Measurements from ENCODE around the gene DOCK3.

Gene DOCK3

DNA sequence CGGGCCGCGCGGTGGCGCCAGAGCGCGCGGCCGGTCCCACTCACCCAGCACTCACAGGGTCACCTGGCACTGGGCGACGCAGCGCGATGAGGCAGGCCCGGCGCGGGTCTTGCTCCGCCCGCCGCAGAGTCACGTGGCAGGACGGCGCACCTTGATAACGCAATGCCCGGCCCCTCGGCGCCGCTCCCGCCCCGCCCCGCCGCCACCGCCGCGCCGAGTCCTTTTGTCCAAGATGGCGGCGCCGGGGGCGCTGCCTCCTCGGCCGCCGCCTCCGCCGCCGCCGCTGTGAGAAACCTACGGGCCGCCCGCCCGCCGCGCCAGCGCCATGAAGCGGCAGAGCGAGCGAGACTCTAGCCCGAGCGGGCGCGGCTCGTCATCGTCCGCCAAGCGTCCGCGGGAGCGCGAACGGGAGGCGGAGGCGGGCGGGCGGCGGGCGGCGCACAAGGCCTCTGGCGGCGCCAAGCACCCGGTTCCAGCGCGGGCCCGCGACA lies 716.4 kb downstream of the DOCK3 start, which contains the start of gene RBM15B:
Gene RBM15B (plus strand): TSS at position 211 of the 491 bp plus-strand sequence. CDS start 115 bp downstream, at position 326.
- Histone ChIP-seq H3K27ac (ENCODE audit: low read length) (no peak within 1 kb of the TSS), H3K4me3 (ENCODE audit: low read depth in 1 of 2, low read length in 2 of 2) (peak within 1 kb of the TSS; percentile 45 to 68), H3K27me3 (ENCODE audit: low read depth, low read length) (no peaks in the 10 kb centered on the region), H3K36me3 (ENCODE audit: control insufficient read depth in 1 of 2, insufficient read depth in 2 of 2, low read length in 2 of 2) (peaks cover 48 to 58% of the 10 kb centered on the region in 2 donors), H3K4me1 (ENCODE audit: control insufficient read depth in 1 of 2, insufficient read depth in 2 of 2, low read length in 2 of 2) (peaks cover 28 to 63% of the 10 kb centered on the region in 2 donors), H3K9me3 (ENCODE audit: control insufficient read depth in 1 of 2, low read length in 2 of 2) (no peaks in the 10 kb centered on the region)

GRCh38 chr3:51391566-51392354 lies 717.0 kb downstream of the DOCK3 start:
- Histone ChIP-seq H3K27me3 (ENCODE audit: low read depth, low read length) (no peaks in the 10 kb centered on the region), H3K36me3 (ENCODE audit: control insufficient read depth in 1 of 2, insufficient read depth in 2 of 2, low read length in 2 of 2) (peaks cover 54 to 64% of the 10 kb centered on the region in 2 donors), H3K4me1 (ENCODE audit: control insufficient read depth in 1 of 2, insufficient read depth in 2 of 2, low read length in 2 of 2) (peaks cover 23 to 57% of the 10 kb centered on the region in 2 donors), H3K27ac (ENCODE audit: low read length) (no peak overlapping the region), H3K4me3 (ENCODE audit: low read depth in 1 of 2, low read length in 2 of 2) (peak overlapping the region; percentile 45 to 68), H3K9me3 (ENCODE audit: control insufficient read depth in 1 of 2, low read length in 2 of 2) (no peaks in the 10 kb centered on the region)

GRCh38 chr3:51392355-51393133 lies 717.8 kb downstream of the DOCK3 start:
- no peak overlapping the region for H3K27ac ChIP-seq (ENCODE audit: low read length)
- H3K4me3 ChIP-seq (ENCODE audit: low read depth in 1 of 2, low read length in 2 of 2) = peak overlapping the region; percentile 45 to 68
- H3K36me3 ChIP-seq (ENCODE audit: control insufficient read depth in 1 of 2, insufficient read depth in 2 of 2, low read length in 2 of 2) = peaks cover 56 to 69% of the 10 kb centered on the region in 2 donors
- no peaks in the 10 kb centered on the region for H3K27me3 ChIP-seq (ENCODE audit: low read depth, low read length)
- no peaks in the 10 kb centered on the region for H3K9me3 ChIP-seq (ENCODE audit: control insufficient read depth in 1 of 2, low read length in 2 of 2)
- peaks cover 21 to 53% of the 10 kb centered on the region in 2 donors for H3K4me1 ChIP-seq (ENCODE audit: control insufficient read depth in 1 of 2, insufficient read depth in 2 of 2, low read length in 2 of 2)

GRCh38 chr3:51393134-51393495 lies 718.4 kb downstream of the DOCK3 start:
- peaks cover 15 to 48% of the 10 kb centered on the region in 2 donors for H3K4me1 ChIP-seq (ENCODE audit: control insufficient read depth in 1 of 2, insufficient read depth in 2 of 2, low read length in 2 of 2)
- no peak overlapping the region for H3K27ac ChIP-seq (ENCODE audit: low read length)
- H3K27me3 ChIP-seq (ENCODE audit: low read depth, low read length) = no peaks in the 10 kb centered on the region
- peaks cover 51 to 63% of the 10 kb centered on the region in 2 donors for H3K36me3 ChIP-seq (ENCODE audit: control insufficient read depth in 1 of 2, insufficient read depth in 2 of 2, low read length in 2 of 2)
- H3K4me3 ChIP-seq (ENCODE audit: low read depth in 1 of 2, low read length in 2 of 2) = peak overlapping the region in 1 of 2 donors; percentile 68
- no peaks in the 10 kb centered on the region for H3K9me3 ChIP-seq (ENCODE audit: control insufficient read depth in 1 of 2, low read length in 2 of 2)

DNA sequence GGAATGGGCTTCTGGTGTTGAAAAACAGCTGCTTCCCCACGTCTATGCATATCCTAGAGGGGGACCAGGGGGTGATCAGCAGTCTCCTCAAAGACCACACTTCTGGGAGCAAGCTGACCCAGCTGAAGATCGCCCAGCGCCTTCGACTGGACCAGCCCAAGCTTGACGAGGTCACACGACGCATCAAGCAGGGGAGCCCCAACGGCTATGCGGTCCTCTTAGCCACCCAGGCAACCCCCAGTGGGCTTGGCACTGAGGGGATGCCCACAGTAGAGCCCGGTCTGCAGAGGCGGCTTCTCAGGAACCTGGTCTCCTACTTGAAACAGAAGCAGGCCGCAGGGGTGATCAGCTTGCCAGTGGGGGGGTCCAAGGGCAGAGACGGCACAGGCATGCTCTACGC lies 718.8 kb downstream of the DOCK3 start:
- Histone ChIP-seq H3K36me3 (ENCODE audit: control insufficient read depth in 1 of 2, insufficient read depth in 2 of 2, low read length in 2 of 2) (peaks cover 47 to 62% of the 10 kb centered on the region in 2 donors), H3K4me1 (ENCODE audit: control insufficient read depth in 1 of 2, insufficient read depth in 2 of 2, low read length in 2 of 2) (peaks cover 12 to 48% of the 10 kb centered on the region in 2 donors), H3K9me3 (ENCODE audit: control insufficient read depth in 1 of 2, low read length in 2 of 2) (no peaks in the 10 kb centered on the region), H3K4me3 (ENCODE audit: low read depth in 1 of 2, low read length in 2 of 2) (peak overlapping the region in 1 of 2 donors; percentile 68), H3K27ac (ENCODE audit: low read length) (no peak overlapping the region), H3K27me3 (ENCODE audit: low read depth, low read length) (no peaks in the 10 kb centered on the region)

GRCh38 chr3:51394541-51394940 lies 719.8 kb downstream of the DOCK3 start:
- Histone ChIP-seq H3K27me3 (ENCODE audit: low read depth, low read length) (no peaks in the 10 kb centered on the region), H3K36me3 (ENCODE audit: control insufficient read depth in 1 of 2, insufficient read depth in 2 of 2, low read length in 2 of 2) (peaks cover 39 to 64% of the 10 kb centered on the region in 2 donors), H3K27ac (ENCODE audit: low read length) (no peak overlapping the region), H3K4me1 (ENCODE audit: control insufficient read depth in 1 of 2, insufficient read depth in 2 of 2, low read length in 2 of 2) (peaks cover 11 to 48% of the 10 kb centered on the region in 2 donors), H3K4me3 (ENCODE audit: low read depth in 1 of 2, low read length in 2 of 2) (no peak overlapping the region), H3K9me3 (ENCODE audit: control insufficient read depth in 1 of 2, low read length in 2 of 2) (no peaks in the 10 kb centered on the region)

DNA sequence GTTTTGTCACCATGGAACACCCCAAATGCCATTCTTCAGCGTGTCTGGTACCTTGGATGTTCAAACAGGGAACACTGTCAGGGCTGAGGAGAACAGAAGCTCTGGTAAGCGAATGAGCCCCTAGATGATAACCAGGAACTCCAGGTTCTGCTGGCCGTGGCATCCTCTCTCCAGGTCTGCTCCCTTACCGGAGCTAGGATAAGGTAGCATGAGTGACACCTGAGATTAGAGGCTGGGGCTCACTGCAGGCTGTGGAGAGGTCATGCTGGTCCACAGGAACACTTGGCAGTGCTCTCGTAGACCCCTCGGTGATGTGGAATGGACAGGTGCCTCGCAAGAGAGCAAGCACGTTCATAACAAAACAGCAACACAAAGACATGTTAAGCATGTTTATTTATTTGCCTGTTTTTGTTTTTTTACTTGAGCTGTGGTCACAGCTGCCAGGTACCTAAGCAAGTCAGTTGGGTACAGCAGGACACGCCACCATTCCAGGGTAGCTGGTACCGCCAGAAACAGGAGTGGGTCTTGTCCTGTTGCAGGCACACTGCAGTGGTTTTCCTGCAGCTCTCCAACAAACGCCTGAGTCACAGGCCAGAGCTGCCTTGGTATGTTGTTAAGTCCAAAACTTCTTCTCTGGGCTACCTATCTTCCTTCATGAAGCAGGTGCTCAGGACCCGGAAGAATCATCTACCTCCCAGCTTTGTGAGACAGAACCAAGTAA lies 720.9 kb downstream of the DOCK3 start:
- H3K27me3 ChIP-seq (ENCODE audit: low read depth, low read length) = no peaks in the 10 kb centered on the region
- no peak overlapping the region for H3K4me3 ChIP-seq (ENCODE audit: low read depth in 1 of 2, low read length in 2 of 2)
- H3K4me1 ChIP-seq (ENCODE audit: control insufficient read depth in 1 of 2, insufficient read depth in 2 of 2, low read length in 2 of 2) = peaks cover 11 to 40% of the 10 kb centered on the region in 2 donors
- no peaks in the 10 kb centered on the region for H3K9me3 ChIP-seq (ENCODE audit: control insufficient read depth in 1 of 2, low read length in 2 of 2)
- peaks cover 47 to 68% of the 10 kb centered on the region in 2 donors for H3K36me3 ChIP-seq (ENCODE audit: control insufficient read depth in 1 of 2, insufficient read depth in 2 of 2, low read length in 2 of 2)
- no peak overlapping the region for H3K27ac ChIP-seq (ENCODE audit: low read length)

- Histone ChIP-seq H3K36me3 (ENCODE audit: control insufficient read depth in 1 of 2, insufficient read depth in 2 of 2, low read length in 2 of 2) (peaks cover 49 to 72% of the 10 kb centered on the region in 2 donors), H3K4me3 (ENCODE audit: low read depth in 1 of 2, low read length in 2 of 2) (no peak overlapping the region), H3K4me1 (ENCODE audit: control insufficient read depth in 1 of 2, insufficient read depth in 2 of 2, low read length in 2 of 2) (peaks cover 11 to 39% of the 10 kb centered on the region in 2 donors), H3K9me3 (ENCODE audit: control insufficient read depth in 1 of 2, low read length in 2 of 2) (no peaks in the 10 kb centered on the region), H3K27ac (ENCODE audit: low read length) (no peak overlapping the region), H3K27me3 (ENCODE audit: low read depth, low read length) (no peaks in the 10 kb centered on the region)
Measured at GRCh38 chr3:51396401-51396800, 721.7 kb downstream of the DOCK3 start.

- Histone ChIP-seq H3K27ac (ENCODE audit: low read length) (no peak overlapping the region), H3K36me3 (ENCODE audit: control insufficient read depth in 1 of 2, insufficient read depth in 2 of 2, low read length in 2 of 2) (peaks cover 57 to 74% of the 10 kb centered on the region in 2 donors), H3K4me1 (ENCODE audit: control insufficient read depth in 1 of 2, insufficient read depth in 2 of 2, low read length in 2 of 2) (peaks cover 9 to 32% of the 10 kb centered on the region in 2 donors), H3K27me3 (ENCODE audit: low read depth, low read length) (no peaks in the 10 kb centered on the region), H3K4me3 (ENCODE audit: low read depth in 1 of 2, low read length in 2 of 2) (no peak overlapping the region), H3K9me3 (ENCODE audit: control insufficient read depth in 1 of 2, low read length in 2 of 2) (no peaks in the 10 kb centered on the region)
Measured at GRCh38 chr3:51397392-51397791, 722.7 kb downstream of the DOCK3 start.

DNA sequence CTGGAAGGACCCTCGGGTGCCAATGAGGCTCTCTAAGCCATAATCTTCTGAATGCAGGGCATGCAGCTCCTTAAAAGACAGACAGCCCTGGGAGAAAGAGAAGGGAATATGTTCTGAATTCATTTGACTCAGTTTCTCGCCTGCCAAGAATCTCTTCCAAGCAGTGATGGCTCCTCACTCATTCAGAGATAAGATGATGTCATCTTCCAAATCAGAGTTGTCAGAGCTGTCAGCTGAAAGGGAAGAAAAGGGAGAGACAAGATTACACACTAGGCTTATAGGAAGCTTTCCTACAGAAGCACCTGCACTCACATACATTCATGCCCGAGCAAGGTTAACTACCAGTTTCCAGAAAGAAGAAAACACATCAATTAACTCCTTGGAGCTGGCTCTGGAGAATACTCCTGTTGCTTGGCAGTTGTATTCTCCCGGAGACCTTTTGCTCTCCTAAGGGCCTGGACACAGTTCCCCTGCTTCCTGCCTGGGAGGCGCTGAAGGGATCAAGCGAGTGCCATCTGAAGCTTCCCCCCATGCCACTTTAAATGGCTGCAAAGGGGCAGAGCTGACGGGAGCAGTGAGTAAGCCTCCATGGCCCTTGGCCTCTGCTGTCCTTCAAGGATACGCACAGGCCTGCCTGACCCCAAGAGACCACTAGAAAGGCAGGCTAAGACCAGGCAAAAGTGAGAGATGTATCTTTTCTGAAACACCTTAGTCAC lies 724.0 kb downstream of the DOCK3 start:
- H3K27ac ChIP-seq (ENCODE audit: low read length) = no peak overlapping the region
- H3K9me3 ChIP-seq (ENCODE audit: control insufficient read depth in 1 of 2, low read length in 2 of 2) = no peaks in the 10 kb centered on the region
- peaks cover 58 to 65% of the 10 kb centered on the region in 2 donors for H3K36me3 ChIP-seq (ENCODE audit: control insufficient read depth in 1 of 2, insufficient read depth in 2 of 2, low read length in 2 of 2)
- peaks cover 4 to 18% of the 10 kb centered on the region in 2 donors for H3K4me1 ChIP-seq (ENCODE audit: control insufficient read depth in 1 of 2, insufficient read depth in 2 of 2, low read length in 2 of 2)
- H3K4me3 ChIP-seq (ENCODE audit: low read depth in 1 of 2, low read length in 2 of 2) = no peak overlapping the region
- H3K27me3 ChIP-seq (ENCODE audit: low read depth, low read length) = no peaks in the 10 kb centered on the region
